ENCODE data around the gene FEM1B.

FEM1B gene

GRCh38 chr15:68261241-68261640 is 16.3 kb upstream of the FEM1B start:
- Histone ChIP-seq H3K9me3 (ENCODE audit: control insufficient read depth, insufficient read depth, low read length) (no peaks in the 10 kb centered on the region), H3K36me3 (ENCODE audit: control insufficient read depth, insufficient read depth, low read length) (no peaks in the 10 kb centered on the region), H3K27me3 (ENCODE audit: control insufficient read depth, insufficient read depth, low read length) (no peaks in the 10 kb centered on the region), H3K4me1 (ENCODE audit: control insufficient read depth, insufficient read depth, low read length) (no peaks in the 10 kb centered on the region), H3K27ac (ENCODE audit: low read length) (no peak overlapping the region), H3K4me3 (ENCODE audit: low read length) (no peak overlapping the region)
- no CpG with 5 or more reads among the region's 3 CpGs for WGBS (ENCODE audit: insufficient coverage, insufficient read length)
- DNase-seq (ENCODE audit: low read depth, low spot score): no peak

DNA sequence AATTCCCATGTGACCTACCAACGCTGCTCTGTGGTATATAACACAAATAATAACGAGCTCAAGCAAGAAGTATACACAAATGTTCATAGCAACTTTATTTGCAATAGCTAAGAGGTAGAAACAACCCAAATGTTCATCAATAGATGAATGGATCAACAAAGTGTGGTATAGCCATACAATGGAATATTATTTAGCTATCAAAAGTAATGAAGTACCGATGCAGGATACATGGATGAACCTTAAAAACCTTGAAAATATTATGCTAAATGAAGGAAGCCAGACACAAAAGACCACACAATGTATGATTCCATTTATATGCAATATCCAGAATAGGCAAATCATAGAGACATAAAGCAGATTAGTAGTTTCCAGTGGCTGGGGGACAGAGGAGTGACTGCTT is 15.6 kb upstream of the FEM1B start:
- no peaks in the 10 kb centered on the region for H3K27me3 ChIP-seq (ENCODE audit: control insufficient read depth, insufficient read depth, low read length)
- no peak overlapping the region for H3K4me3 ChIP-seq (ENCODE audit: low read length)
- no peaks in the 10 kb centered on the region for H3K4me1 ChIP-seq (ENCODE audit: control insufficient read depth, insufficient read depth, low read length)
- DNase-seq (ENCODE audit: low read depth, low spot score): no peak
- H3K27ac ChIP-seq (ENCODE audit: low read length): no peak overlapping the region
- no CpG with 5 or more reads among the region's 3 CpGs for whole genome bisulfite sequencing (ENCODE audit: insufficient coverage, insufficient read length)
- no peaks in the 10 kb centered on the region for H3K36me3 ChIP-seq (ENCODE audit: control insufficient read depth, insufficient read depth, low read length)
- H3K9me3 ChIP-seq (ENCODE audit: control insufficient read depth, insufficient read depth, low read length): no peaks in the 10 kb centered on the region

- H3K4me1 ChIP-seq (ENCODE audit: control insufficient read depth, insufficient read depth, low read length): no peaks in the 10 kb centered on the region
- H3K9me3 ChIP-seq (ENCODE audit: control insufficient read depth, insufficient read depth, low read length): no peaks in the 10 kb centered on the region
- no peak overlapping the region for H3K27ac ChIP-seq (ENCODE audit: low read length)
- H3K27me3 ChIP-seq (ENCODE audit: control insufficient read depth, insufficient read depth, low read length): no peaks in the 10 kb centered on the region
- no peak overlapping the region for H3K4me3 ChIP-seq (ENCODE audit: low read length)
- no CpG with 5 or more reads among the region's 5 CpGs for WGBS (ENCODE audit: insufficient coverage, insufficient read length)
- H3K36me3 ChIP-seq (ENCODE audit: control insufficient read depth, insufficient read depth, low read length): no peaks in the 10 kb centered on the region
- no peak for DNase-seq (ENCODE audit: low read depth, low spot score)
These were observed 14.8 kb upstream of the FEM1B start for GRCh38 chr15:68262514-68263356.

DNA sequence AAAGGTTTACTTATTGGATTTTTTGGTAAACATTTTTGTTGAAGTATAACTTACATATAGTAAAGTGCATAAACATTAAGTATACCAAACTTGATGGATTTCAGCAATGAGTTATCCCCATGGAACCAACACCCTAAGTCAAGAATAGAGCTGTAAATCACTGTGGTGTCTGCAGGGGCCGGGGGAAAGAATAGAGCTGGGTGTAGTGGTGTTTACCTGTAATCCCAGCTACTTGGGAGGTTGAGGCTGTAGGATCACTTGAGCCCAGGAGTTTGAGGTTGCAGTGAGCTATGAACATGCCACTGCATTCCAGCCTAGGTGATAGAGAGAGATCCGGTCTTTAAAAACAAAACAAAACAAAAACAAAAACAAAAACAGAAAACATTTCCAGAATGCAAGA is 13.3 kb upstream of the FEM1B start:
- no CpG with 5 or more reads among the region's 2 CpGs for WGBS (ENCODE audit: insufficient coverage, insufficient read length)
- Histone ChIP-seq H3K36me3 (ENCODE audit: control insufficient read depth, insufficient read depth, low read length) (no peaks in the 10 kb centered on the region), H3K27me3 (ENCODE audit: control insufficient read depth, insufficient read depth, low read length) (no peaks in the 10 kb centered on the region), H3K4me3 (ENCODE audit: low read length) (no peak overlapping the region), H3K27ac (ENCODE audit: low read length) (no peak overlapping the region), H3K4me1 (ENCODE audit: control insufficient read depth, insufficient read depth, low read length) (no peaks in the 10 kb centered on the region), H3K9me3 (ENCODE audit: control insufficient read depth, insufficient read depth, low read length) (no peaks in the 10 kb centered on the region)
- no peak for DNase-seq (ENCODE audit: low read depth, low spot score)

GRCh38 chr15:68265081-68265480 is 12.5 kb upstream of the FEM1B start:
- DNase-seq (ENCODE audit: low read depth, low spot score): no peak
- Histone ChIP-seq H3K4me1 (ENCODE audit: control insufficient read depth, insufficient read depth, low read length) (no peaks in the 10 kb centered on the region), H3K9me3 (ENCODE audit: control insufficient read depth, insufficient read depth, low read length) (no peaks in the 10 kb centered on the region), H3K36me3 (ENCODE audit: control insufficient read depth, insufficient read depth, low read length) (no peaks in the 10 kb centered on the region), H3K4me3 (ENCODE audit: low read length) (no peak overlapping the region), H3K27ac (ENCODE audit: low read length) (no peak overlapping the region), H3K27me3 (ENCODE audit: control insufficient read depth, insufficient read depth, low read length) (no peaks in the 10 kb centered on the region)
- WGBS (ENCODE audit: insufficient coverage, insufficient read length): no CpG with 5 or more reads among the region's 4 CpGs

DNA sequence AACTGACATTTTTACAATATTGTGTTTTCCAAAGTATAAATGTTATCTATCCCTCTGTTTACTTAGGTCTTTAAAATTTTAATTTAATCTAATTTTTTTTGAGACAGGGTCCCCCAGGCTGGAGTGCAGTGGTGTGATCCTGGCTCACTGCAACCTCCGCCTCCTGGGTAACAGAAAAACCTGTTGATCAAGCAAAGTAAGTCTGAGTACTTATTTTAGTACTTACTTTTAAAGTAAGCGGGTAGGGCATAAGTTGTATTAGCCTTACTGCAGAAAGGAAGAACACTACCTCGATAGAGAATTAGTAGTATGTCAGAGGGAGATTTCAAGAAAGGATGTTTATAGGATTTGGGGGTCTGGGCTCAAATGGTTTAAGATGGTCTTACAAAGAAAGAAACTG is 11.9 kb upstream of the FEM1B start:
- no peak for DNase-seq (ENCODE audit: low read depth, low spot score)
- WGBS (ENCODE audit: insufficient coverage, insufficient read length): no CpG with 5 or more reads among the region's 3 CpGs
- Histone ChIP-seq H3K4me1 (ENCODE audit: control insufficient read depth, insufficient read depth, low read length) (no peaks in the 10 kb centered on the region), H3K27ac (ENCODE audit: low read length) (no peak overlapping the region), H3K4me3 (ENCODE audit: low read length) (no peak overlapping the region), H3K27me3 (ENCODE audit: control insufficient read depth, insufficient read depth, low read length) (no peaks in the 10 kb centered on the region), H3K36me3 (ENCODE audit: control insufficient read depth, insufficient read depth, low read length) (no peaks in the 10 kb centered on the region), H3K9me3 (ENCODE audit: control insufficient read depth, insufficient read depth, low read length) (no peaks in the 10 kb centered on the region)

DNA sequence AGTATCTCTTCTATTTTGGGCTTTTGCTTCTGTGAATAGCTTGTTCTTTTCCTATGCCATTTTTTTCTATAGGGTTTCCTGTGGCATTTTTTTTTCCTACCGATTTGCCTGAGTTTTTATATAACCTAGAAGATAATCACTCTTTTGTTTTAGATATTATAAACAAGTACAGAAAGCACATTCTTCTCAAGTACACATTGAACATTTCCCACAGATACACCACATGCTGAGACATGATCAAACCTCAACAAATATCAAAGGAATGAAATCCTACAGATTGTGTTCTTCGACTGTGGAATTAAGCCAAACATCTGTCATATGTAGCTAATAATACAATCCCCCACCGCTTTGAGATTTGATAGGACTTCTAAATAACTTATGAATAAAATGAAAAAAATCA is 9.1 kb upstream of the FEM1B start:
- Histone ChIP-seq H3K9me3 (ENCODE audit: control insufficient read depth, insufficient read depth, low read length) (no peaks in the 10 kb centered on the region), H3K27ac (ENCODE audit: low read length) (no peak overlapping the region), H3K4me3 (ENCODE audit: low read length) (no peak overlapping the region), H3K4me1 (ENCODE audit: control insufficient read depth, insufficient read depth, low read length) (peaks cover 4% of the 10 kb centered on the region), H3K36me3 (ENCODE audit: control insufficient read depth, insufficient read depth, low read length) (no peaks in the 10 kb centered on the region), H3K27me3 (ENCODE audit: control insufficient read depth, insufficient read depth, low read length) (no peaks in the 10 kb centered on the region)
- no peak for DNase-seq (ENCODE audit: low read depth, low spot score)
- WGBS (ENCODE audit: insufficient coverage, insufficient read length): no CpG with 5 or more reads among the region's 3 CpGs

- H3K4me3 ChIP-seq (ENCODE audit: low read length): no peak overlapping the region
- no peaks in the 10 kb centered on the region for H3K27me3 ChIP-seq (ENCODE audit: control insufficient read depth, insufficient read depth, low read length)
- no peak for DNase-seq (ENCODE audit: low read depth, low spot score)
- no peaks in the 10 kb centered on the region for H3K36me3 ChIP-seq (ENCODE audit: control insufficient read depth, insufficient read depth, low read length)
- peaks cover 4% of the 10 kb centered on the region for H3K4me1 ChIP-seq (ENCODE audit: control insufficient read depth, insufficient read depth, low read length)
- H3K9me3 ChIP-seq (ENCODE audit: control insufficient read depth, insufficient read depth, low read length): no peaks in the 10 kb centered on the region
- WGBS (ENCODE audit: insufficient coverage, insufficient read length): no CpG with 5 or more reads among the region's 11 CpGs
- no peak overlapping the region for H3K27ac ChIP-seq (ENCODE audit: low read length)
These were observed 5.6 kb upstream of the FEM1B start for GRCh38 chr15:68271854-68272471.

GRCh38 chr15:68272721-68273271 is 4.7 kb upstream of the FEM1B start:
- Histone ChIP-seq H3K4me1 (ENCODE audit: control insufficient read depth, insufficient read depth, low read length) (peaks cover 4% of the 10 kb centered on the region), H3K27me3 (ENCODE audit: control insufficient read depth, insufficient read depth, low read length) (no peaks in the 10 kb centered on the region), H3K4me3 (ENCODE audit: low read length) (no peak overlapping the region), H3K27ac (ENCODE audit: low read length) (no peak overlapping the region), H3K36me3 (ENCODE audit: control insufficient read depth, insufficient read depth, low read length) (no peaks in the 10 kb centered on the region), H3K9me3 (ENCODE audit: control insufficient read depth, insufficient read depth, low read length) (no peaks in the 10 kb centered on the region)
- no peak for DNase-seq (ENCODE audit: low read depth, low spot score)
- no CpG with 5 or more reads among the region's 1 CpG for WGBS (ENCODE audit: insufficient coverage, insufficient read length)

DNA sequence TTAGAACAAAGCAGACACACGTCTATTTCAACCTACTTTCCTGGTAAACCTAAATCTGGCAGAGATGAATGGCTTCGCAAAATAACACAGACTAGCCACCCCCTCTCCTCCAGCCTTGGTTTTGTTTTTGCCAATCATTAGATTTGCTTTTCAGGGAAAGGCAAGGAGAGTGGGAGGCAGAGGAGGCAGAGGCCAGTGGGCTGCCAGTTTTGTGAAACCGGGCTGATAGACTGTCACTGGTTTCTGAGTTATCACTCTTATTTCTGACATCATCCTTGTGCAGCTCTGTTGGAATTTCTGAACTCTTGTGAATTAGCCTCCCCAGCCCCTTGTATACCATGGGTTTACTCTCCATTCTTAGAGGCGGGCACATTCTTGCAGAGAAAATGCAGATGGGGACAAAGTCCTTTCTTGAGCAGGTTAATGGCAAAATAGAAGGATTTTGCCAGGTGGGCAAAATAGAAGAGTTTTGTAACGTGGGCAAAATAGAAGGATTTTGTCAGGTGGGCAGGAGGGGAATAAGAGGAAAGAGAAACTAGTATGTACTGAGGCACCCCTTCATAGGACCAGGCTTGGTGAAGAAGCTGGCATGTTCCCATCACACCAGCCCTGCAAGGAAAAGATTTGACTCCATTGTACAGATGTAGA is 3.2 kb upstream of the FEM1B start:
- Histone ChIP-seq H3K27ac (ENCODE audit: low read length) (no peak overlapping the region), H3K4me1 (ENCODE audit: control insufficient read depth, insufficient read depth, low read length) (peaks cover 4% of the 10 kb centered on the region), H3K27me3 (ENCODE audit: control insufficient read depth, insufficient read depth, low read length) (no peaks in the 10 kb centered on the region), H3K36me3 (ENCODE audit: control insufficient read depth, insufficient read depth, low read length) (no peaks in the 10 kb centered on the region), H3K4me3 (ENCODE audit: low read length) (no peak overlapping the region), H3K9me3 (ENCODE audit: control insufficient read depth, insufficient read depth, low read length) (no peaks in the 10 kb centered on the region)
- no peak for DNase-seq (ENCODE audit: low read depth, low spot score)
- WGBS (ENCODE audit: insufficient coverage, insufficient read length): no CpG with 5 or more reads among the region's 5 CpGs
